GM19468 (cell line): ENCODE data around the gene EARS2.
"Not testable (repeated sequence)": the region's sequence is repeated elsewhere in the genome, so short reads cannot be mapped to it uniquely, and the experiment has no call there.

Experiments used
- ATAC-seq: cut with Tn5 transposase; IDR thresholded peaks from one replicate; pipeline ENCODE4 v1.9.1; 2021; ENCODE audit warnings: mild to moderate bottlenecking, moderate library complexity, moderate number of reproducible peaks; ENCODE audit not compliant: unreplicated experiment; ENCODE audit errors: extremely low read depth

EARS2 gene

GRCh38 chr16:23570992-23571632, 14.0 kb upstream of the EARS2 start:
- no peak for ATAC-seq

- no peak for ATAC-seq
These were observed 10.5 kb upstream of the EARS2 start for GRCh38 chr16:23567602-23568001.

- no peak for ATAC-seq
These were observed 9.6 kb upstream of the EARS2 start for GRCh38 chr16:23566724-23567123.

- no peak for ATAC-seq
These were observed 7.6 kb upstream of the EARS2 start for GRCh38 chr16:23564575-23565363.

- no peak for ATAC-seq
These were observed 6.0 kb upstream of the EARS2 start for GRCh38 chr16:23563186-23563585.

- no peak for ATAC-seq
These were observed 5.4 kb upstream of the EARS2 start for GRCh38 chr16:23562505-23562904.

GRCh38 chr16:23561586-23561985, 4.4 kb upstream of the EARS2 start:
- no peak for ATAC-seq

- no peak for ATAC-seq
These were observed 891 bp upstream of the EARS2 start for GRCh38 chr16:23557779-23558702.

GRCh38 chr16:23554536-23554935, 2.6 kb downstream of the EARS2 start:
- ATAC-seq: no peak

GRCh38 chr16:23552161-23552560, 5.0 kb downstream of the EARS2 start:
- no peak for ATAC-seq

GRCh38 chr16:23549938-23550337, 7.2 kb downstream of the EARS2 start:
- no peak for ATAC-seq

GRCh38 chr16:23544436-23544835, 12.7 kb downstream of the EARS2 start:
- no peak for ATAC-seq

- not testable (repeated sequence) for ATAC-seq
These were observed 16.4 kb downstream of the EARS2 start for GRCh38 chr16:23540817-23541178.

- no peak for ATAC-seq
These were observed 16.9 kb downstream of the EARS2 start for GRCh38 chr16:23539984-23540816.

- ATAC-seq: no peak
These were observed 18.3 kb downstream of the EARS2 start for GRCh38 chr16:23538919-23539278.

- no peak for ATAC-seq
These were observed 19.8 kb downstream of the EARS2 start for GRCh38 chr16:23537390-23537789.

- ATAC-seq: no peak
These were observed 21.2 kb downstream of the EARS2 start for GRCh38 chr16:23535901-23536300.

- ATAC-seq: no peak
These were observed 22.0 kb downstream of the EARS2 start for GRCh38 chr16:23534868-23535860.

- ATAC-seq: no peak
These were observed 24.7 kb downstream of the EARS2 start for GRCh38 chr16:23532448-23532847.
